ENCODE data around the gene ADAMTS17. TPM values are rescaled to one million over a fixed set of nuclear protein-coding genes. Genes with fewer than 3 reads are reported as not detected.

Gene ADAMTS17
- total and polyA plus RNA-seq, 8 donors = 4.2 to 16.4 (median 10.8) TPM

DNA sequence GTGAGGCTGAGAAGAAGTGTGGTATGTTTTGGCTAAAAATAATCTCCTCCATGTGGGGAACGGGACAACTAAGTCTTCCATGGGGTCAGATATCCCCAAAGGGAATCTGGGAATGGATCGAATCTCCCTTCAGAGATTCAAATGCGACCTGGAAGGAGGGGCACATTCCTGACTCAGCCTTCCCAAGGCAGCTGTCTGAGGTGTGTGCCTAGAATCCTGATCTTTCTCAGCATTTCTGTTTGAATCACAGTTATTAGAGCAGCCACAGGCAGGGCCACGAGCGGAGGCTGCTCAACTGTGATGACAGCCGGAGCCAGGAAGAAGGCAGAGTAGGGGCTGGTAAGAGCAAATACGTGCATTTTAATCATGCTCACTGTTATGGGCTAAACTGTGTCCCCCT lies 135.1 kb downstream of the ADAMTS17 start:
- Histone ChIP-seq H3K27me3 (no peaks in the 10 kb centered on the region), H3K9me3 (no peaks in the 10 kb centered on the region), H3K4me1 (peaks cover 21 to 39% (median 22%) of the 10 kb centered on the region in 3 donors), H3K27ac (no peak overlapping the region), H3K4me3 (no peak overlapping the region), H3K36me3 (no peaks in the 10 kb centered on the region)
- intact Hi-C loops (cut with DNase I) = no loop called here
- FAIRE-seq = no peak
- ATAC-seq = no peak
- DNase-seq = peak in 1 of 6 donors; percentile 28
- WGBS, 2 donors = 35 to 40% methylated on average over 7 of the region's 7 CpGs
- TF ChIP-seq, protein P1, sequence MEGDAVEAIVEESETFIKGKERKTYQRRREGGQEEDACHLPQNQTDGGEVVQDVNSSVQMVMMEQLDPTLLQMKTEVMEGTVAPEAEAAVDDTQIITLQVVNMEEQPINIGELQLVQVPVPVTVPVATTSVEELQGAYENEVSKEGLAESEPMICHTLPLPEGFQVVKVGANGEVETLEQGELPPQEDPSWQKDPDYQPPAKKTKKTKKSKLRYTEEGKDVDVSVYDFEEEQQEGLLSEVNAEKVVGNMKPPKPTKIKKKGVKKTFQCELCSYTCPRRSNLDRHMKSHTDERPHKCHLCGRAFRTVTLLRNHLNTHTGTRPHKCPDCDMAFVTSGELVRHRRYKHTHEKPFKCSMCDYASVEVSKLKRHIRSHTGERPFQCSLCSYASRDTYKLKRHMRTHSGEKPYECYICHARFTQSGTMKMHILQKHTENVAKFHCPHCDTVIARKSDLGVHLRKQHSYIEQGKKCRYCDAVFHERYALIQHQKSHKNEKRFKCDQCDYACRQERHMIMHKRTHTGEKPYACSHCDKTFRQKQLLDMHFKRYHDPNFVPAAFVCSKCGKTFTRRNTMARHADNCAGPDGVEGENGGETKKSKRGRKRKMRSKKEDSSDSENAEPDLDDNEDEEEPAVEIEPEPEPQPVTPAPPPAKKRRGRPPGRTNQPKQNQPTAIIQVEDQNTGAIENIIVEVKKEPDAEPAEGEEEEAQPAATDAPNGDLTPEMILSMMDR (IDR thresholded peaks at IDR 0.05) = no peak

DNA sequence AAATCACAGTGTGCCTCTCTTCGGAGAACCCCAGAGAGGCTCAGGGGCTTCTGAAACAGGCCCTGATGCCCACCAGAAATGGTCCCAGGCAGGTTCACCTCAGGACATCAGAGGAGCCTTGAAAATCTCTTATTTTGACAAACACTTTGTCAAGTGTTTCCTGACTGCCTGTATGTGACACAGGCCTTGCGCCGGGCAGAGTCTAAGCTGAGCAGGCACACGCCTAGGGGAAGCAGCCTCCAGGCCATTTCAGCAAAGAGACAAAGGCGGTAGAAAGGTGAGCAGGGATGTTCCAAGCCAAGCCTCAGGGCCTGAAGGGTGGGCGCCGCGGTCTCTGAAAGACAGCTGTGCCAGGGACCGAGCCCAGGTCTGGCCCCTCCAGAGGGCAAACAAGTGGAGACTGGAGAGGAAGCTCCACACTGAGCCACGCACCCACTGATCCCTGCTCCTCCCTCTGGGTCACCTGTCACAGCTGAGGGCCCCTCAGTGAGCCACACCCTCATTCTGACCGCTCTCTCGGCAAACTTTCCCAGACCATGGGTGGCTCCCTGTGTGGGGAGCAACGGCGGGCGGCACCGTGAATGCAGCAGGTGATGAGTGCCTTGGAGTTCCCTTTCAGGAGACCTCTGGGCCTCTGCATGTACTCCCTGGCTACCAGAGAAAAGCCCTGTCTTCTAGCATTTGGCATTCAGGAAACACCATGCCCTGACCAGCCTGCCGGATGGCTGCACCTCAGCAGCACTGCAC lies 136.1 kb downstream of the ADAMTS17 start:
- no peak overlapping the region for H3K4me3 ChIP-seq
- FAIRE-seq = no peak
- no peaks in the 10 kb centered on the region for H3K36me3 ChIP-seq
- H3K9me3 ChIP-seq = no peaks in the 10 kb centered on the region
- H3K27me3 ChIP-seq = no peaks in the 10 kb centered on the region
- TF ChIP-seq, protein P1 (IDR thresholded peaks at IDR 0.05) = no peak
- ATAC-seq = peak in 1 of 4 donors; percentile 20
- WGBS, 2 donors = 44% methylated on average over 15 to 17 of the region's 17 CpGs
- intact Hi-C loops (cut with DNase I) = no loop called here
- DNase-seq = peak in 1 of 6 donors; percentile 55
- H3K4me1 ChIP-seq = peaks cover 25 to 46% (median 26%) of the 10 kb centered on the region in 3 donors
- peak overlapping the region in 1 of 4 donors; percentile 18 for H3K27ac ChIP-seq

DNA sequence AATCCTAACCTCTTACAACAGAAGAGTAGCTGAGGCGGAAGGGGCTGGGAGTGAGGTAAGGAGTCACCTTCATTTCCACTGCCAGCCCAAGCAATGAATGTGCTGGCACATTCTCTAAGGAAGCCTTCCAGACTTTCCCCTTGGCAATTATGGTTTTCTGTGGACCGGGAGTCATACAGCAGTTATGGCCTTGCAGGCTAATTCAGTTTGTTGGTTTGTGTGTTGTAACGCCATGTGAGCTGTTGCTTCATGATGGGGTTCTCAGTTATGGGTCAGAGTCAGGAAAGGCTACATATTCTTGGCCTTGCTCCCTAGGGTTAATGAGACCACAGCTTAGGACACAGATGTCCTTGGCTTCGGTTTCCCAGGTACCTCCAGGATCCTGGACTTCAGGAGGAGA lies 137.0 kb downstream of the ADAMTS17 start:
- Histone ChIP-seq H3K4me3 (no peak overlapping the region), H3K27me3 (no peaks in the 10 kb centered on the region), H3K4me1 (peaks cover 25 to 46% (median 26%) of the 10 kb centered on the region in 3 donors), H3K9me3 (no peaks in the 10 kb centered on the region), H3K36me3 (no peaks in the 10 kb centered on the region), H3K27ac (no peak overlapping the region)
- intact Hi-C loops (cut with DNase I) = no loop called here
- ATAC-seq = no peak
- no peak for DNase-seq
- no peak for FAIRE-seq
- TF ChIP-seq, protein P1 (IDR thresholded peaks at IDR 0.05) = no peak
- 72 to 76% methylated on average over 4 of the region's 4 CpGs for WGBS, 2 donors

DNA sequence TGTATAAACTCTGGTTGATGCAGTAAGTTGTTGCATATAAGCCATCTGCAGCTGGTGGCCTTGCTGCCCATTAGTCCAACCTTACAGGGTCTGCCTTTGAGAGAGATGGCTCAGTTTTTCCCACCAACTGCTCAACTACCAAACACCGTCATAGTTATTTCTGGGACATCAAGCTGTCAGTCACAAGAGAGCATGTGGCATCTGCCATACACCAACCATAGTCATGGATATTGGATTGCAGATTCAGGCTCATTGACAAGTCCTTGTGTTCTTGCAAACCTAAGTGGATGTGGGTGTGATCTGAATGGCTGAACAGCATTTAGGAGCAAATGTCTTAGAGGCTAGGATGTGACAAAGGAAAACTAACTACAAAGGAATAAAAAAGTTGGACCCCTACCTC lies 137.6 kb downstream of the ADAMTS17 start:
- FAIRE-seq (no peak), DNase-seq (peak in 1 of 6 donors; percentile 10), ATAC-seq (no peak)
- Histone ChIP-seq H3K9me3 (no peaks in the 10 kb centered on the region), H3K27ac (no peak overlapping the region), H3K27me3 (no peaks in the 10 kb centered on the region), H3K4me1 (peaks cover 25 to 46% (median 26%) of the 10 kb centered on the region in 3 donors), H3K36me3 (no peaks in the 10 kb centered on the region), H3K4me3 (no peak overlapping the region)
- intact Hi-C loops (cut with DNase I) = no loop called here
- WGBS, 2 donors = 93 to 97% methylated on average over 1 of the region's 1 CpG
- TF ChIP-seq, protein P1 (IDR thresholded peaks at IDR 0.05) = no peak
